NCI-H1694 treated with DMSO at 0.1 percent for 48 hours (cell line): ENCODE measurements around the gene MICU2.

ENCODE experiments used
- DNase-seq: peaks from one replicate; lab custom pipeline; 2025; lab: John Stamatoyannopoulos, UW

MICU2 gene

DNA sequence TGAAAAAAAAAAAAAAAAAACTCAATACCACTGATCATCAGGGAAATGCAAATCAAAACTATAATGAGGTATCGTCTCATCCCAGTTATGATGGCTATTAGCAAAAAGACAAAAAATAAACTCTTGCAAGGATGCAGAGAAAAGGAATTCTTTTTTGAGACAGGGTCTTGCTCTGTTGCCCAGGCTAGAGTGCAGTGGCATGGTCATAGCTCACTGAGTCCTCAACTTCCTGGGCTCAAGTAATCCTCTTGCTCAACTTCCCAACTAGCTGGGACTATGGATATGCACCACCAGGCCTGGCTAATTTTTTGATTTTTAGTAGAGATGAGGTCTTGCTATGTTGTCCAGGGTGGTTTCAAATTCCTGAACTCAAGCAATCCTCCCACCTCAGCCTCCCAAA lies 59.5 kb downstream of the MICU2 start:
- no peak for DNase-seq

GRCh38 chr13:21542563-21542962 lies 61.4 kb downstream of the MICU2 start:
- no peak for DNase-seq

- no peak for DNase-seq
Measured at GRCh38 chr13:21541980-21542379, 62.0 kb downstream of the MICU2 start.

DNA sequence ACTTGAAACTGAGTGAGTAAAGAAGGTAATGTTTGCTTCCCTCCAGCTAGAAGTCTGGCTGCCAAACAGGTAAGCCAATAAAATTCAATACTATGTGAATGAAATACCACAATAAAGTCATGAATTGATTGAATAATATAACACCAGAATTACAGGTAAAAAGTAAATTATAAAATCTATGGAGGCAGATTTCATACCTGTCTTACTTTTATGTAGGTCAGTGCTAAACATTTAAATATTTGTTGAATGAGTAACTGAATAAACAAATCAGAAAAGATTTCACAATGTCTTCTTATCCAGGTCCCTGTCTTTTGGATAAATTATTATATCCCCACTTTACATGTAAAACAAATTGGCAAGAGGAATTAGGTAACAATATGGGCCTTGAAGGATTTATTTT lies 62.7 kb downstream of the MICU2 start:
- DNase-seq, result no peak

GRCh38 chr13:21539687-21540086 lies 64.3 kb downstream of the MICU2 start:
- DNase-seq, result no peak

- no peak for DNase-seq
Measured at GRCh38 chr13:21538753-21539152, 65.2 kb downstream of the MICU2 start.

GRCh38 chr13:21538280-21538679 lies 65.7 kb downstream of the MICU2 start:
- no peak for DNase-seq

- DNase-seq, result no peak
Measured at GRCh38 chr13:21537105-21537504, 66.9 kb downstream of the MICU2 start.

DNA sequence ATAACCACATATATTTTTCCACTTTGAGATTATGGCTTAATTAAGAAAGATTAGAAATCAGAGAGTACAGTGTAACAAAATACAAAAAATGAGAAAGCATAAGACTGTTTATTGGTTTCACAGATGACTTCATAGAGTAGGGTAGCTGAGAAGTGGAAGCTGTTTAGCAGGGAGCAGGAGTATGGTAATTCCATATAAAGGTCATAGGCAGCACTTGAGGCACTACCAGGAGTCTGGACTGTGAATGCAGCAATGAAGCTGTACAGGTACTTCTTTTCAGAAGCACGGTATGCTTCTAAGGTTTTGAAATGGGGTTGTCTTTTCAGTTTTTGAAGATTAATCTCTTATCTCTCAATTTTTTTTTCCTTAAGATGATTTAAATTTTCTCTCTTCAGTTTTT lies 69.2 kb downstream of the MICU2 start:
- DNase-seq, result no peak

GRCh38 chr13:21531455-21531854 lies 72.5 kb downstream of the MICU2 start:
- no peak for DNase-seq

DNA sequence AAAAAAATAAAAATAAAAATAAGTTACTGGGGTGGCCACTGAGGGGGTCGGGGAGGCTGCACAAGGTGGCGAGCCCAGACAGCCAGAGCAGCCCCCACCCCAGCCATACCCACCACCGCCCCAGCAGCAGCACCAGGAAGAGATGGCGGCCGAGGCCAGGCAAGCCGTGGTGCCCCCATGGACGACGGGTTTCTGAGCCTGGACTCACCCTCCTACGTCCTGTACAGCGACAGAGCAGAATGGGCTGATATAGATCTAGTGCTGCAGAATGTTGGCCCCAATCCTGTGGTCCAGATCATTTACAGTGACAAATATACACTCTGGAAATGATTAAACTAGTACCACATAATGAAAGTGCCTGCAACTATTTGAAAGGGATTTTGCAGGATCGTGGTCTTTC lies 73.3 kb downstream of the MICU2 start:
- DNase-seq, result no peak

DNA sequence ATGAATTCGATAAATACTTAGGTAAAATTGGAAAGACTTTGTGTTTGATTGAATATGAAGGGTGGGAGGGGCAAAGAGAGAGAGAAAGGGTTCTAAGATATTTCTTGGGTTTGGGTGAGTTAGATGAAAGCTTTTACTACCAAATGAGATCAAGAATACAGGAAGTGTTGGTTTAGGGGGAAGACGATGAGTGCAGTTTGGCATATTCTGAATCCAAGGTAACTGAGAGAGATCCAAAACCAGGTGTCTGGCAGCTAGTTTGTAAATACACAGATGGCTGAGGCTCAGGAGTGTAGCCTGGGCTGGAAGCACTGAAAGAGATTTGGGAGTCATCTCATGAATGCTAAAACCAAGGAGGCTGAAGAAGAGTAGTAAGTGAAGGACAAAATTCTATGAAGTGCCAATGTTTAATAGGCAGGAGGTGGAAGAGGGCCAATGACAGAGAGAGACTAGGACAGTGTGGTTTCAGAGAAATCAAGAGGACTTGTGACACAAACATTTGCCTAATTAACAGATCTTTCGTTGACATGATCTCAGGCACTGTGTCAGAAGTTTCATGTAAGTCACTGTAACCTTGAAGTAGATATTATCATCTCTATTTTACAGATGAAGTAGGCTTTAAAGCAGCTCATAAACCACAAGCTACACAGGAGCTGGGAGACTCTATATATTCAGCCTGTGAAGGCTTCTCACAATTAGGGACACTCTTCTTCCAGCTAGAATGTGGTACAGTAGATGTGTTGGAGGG lies 74.7 kb downstream of the MICU2 start:
- DNase-seq, result peak; percentile 12

DNA sequence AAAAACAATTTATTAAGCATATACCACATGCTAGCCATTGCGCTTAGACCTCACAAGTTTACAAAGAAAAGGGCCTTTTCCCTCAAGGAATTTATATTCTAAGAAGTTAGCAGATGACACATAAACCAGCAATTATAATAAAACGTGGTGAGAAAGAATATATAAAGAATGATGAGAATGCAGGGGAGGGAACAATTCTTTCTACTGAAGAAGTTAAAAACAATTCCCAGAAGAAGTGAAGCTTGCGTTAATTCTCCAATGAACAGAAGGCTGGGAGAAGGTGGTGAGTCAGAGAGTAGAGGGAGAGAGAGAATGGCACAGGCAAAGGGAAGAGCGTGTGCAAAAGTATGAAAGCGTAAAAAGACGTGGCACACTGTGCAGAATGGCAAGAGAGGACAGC lies 75.4 kb downstream of the MICU2 start:
- no peak for DNase-seq

- DNase-seq, result no peak
Measured at GRCh38 chr13:21526707-21527540, 77.0 kb downstream of the MICU2 start.

- DNase-seq, result no peak
Measured at GRCh38 chr13:21522847-21523246, 81.1 kb downstream of the MICU2 start.

DNA sequence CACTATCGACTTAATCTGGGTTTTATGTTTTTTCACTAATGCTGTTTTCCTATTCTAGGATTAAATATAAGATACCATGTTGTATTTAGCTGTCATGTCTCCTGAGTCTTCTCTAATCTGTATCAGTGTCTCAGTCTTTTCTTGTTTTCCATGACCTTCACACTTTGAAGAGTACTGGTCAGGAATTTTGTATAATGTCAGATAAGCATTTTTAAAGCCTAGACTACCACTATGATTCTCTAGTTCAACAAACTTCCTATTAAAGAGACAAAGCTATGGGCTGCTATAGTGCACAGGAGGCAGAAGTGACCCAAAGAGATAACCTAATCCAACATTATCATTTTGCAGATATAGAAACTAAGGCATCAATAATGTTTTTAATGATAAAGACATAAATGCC lies 81.8 kb downstream of the MICU2 start:
- no peak for DNase-seq

GRCh38 chr13:21518617-21519144 lies 85.3 kb downstream of the MICU2 start:
- DNase-seq, result no peak

GRCh38 chr13:21517576-21517975 lies 86.4 kb downstream of the MICU2 start:
- DNase-seq, result no peak

DNA sequence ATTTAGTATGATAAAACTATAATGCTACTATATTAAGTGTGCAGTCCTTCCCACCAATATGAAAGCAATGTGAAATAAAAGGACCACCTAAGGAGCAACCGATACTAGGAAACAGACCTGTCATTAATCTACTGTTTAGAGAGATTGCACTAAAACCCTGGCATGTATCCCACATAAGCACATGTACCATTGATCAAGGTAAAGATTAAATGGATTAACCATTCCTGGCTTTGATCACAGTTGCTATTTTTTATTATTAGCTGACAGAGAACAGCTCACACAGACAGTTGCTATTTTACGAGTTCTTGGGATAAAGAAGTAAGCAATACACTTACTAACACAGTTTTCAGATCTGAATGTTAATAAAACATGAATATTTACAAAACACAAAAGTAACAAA lies 87.2 kb downstream of the MICU2 start:
- no peak for DNase-seq

- peak; percentile 75 for DNase-seq
Measured at GRCh38 chr13:21511849-21512248, 92.1 kb downstream of the MICU2 start.

GRCh38 chr13:21504379-21504778 lies 99.6 kb downstream of the MICU2 start:
- no peak for DNase-seq

- DNase-seq, result no peak
Measured at GRCh38 chr13:21501686-21502085, 102.3 kb downstream of the MICU2 start.

DNA sequence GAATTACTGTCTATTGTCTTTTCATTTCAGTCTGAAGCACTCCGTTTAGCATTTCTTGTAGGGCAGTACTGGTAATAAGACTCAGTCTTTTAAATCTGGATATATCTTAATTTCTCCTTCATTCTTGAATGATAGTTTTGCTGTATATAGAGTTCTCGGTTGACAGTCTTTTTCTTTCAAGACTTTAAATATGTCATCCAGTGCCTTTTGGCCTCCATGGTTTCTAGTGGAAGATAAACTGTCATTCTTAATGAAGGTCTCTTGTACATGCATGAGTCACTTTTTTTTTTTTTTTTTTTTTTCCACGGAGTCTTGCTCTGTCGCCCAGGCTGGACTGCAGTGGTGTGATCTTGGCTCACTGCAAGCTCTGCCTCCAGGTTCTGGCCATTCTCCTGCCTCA lies 117.6 kb downstream of the MICU2 start:
- no peak for DNase-seq
